ENCODE data around the gene FRMD4A. TPM values are rescaled to one million over a fixed set of nuclear protein-coding genes. Genes with fewer than 3 reads are reported as not detected.

The FRMD4A gene
- total and polyA plus RNA-seq, 2 of the 4 experiments (the other 2 are of a cell fraction), result 30.3 to 68.8 TPM

DNA sequence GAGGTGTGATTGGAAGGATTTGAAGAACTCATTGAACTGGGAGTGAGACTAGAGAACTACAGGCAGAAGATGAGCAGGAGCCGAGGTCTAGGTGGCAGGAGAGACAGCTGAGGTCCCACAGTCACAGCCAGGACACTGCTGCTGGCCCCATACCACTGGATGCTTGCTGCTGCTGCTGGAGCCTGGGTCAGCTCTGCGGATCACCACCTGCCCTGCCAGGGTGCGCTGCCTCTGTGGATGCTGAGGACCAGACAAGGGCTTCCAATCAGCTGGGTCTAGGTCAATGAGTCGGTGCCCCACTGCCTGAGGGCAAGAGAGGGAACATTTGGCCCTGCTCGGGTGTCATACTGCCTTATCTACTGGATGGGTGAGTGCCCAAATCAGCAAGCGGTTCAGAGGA lies 94.4 kb downstream of the FRMD4A start:
- Histone ChIP-seq H3K4me2 (ENCODE audit: low read depth, low read length) (no peak overlapping the region), H4K5ac (ENCODE audit: low read depth, low read length) (no peak overlapping the region), H3K4ac (ENCODE audit: low read depth, low read length) (no peak overlapping the region), H3K9me1 (ENCODE audit: insufficient read depth, low read length) (no peaks in the 10 kb centered on the region), H3K79me1 (ENCODE audit: low read depth in 1 of 2, low read length in 2 of 2) (no peaks in the 10 kb centered on the region), H3K18ac (ENCODE audit: low read depth, low read length) (no peak overlapping the region), H2BK20ac (ENCODE audit: low read depth, low read length) (no peak overlapping the region), H3K14ac (replicated peaks; ENCODE audit: low read depth, low read length) (no peak overlapping the region), H3K56ac (ENCODE audit: extremely low read depth, insufficient read depth, low read length) (no peak overlapping the region), H3K27ac (ENCODE audit: insufficient read depth, low read length) (no peak overlapping the region), H3K9ac (ENCODE audit: low read depth, low read length) (no peak overlapping the region), H3K4me1 (ENCODE audit: control insufficient read depth, insufficient read depth, low read length) (no peaks in the 10 kb centered on the region), H3K27me3 (ENCODE audit: control insufficient read depth, insufficient read depth, low read length) (peaks cover 42% of the 10 kb centered on the region), H2BK15ac (ENCODE audit: low read depth, low read length) (no peak overlapping the region), H2BK120ac (ENCODE audit: low read depth, low read length) (no peak overlapping the region), H3K4me3 (ENCODE audit: insufficient read depth, low read depth, low read length) (no peak overlapping the region), H3K23ac (ENCODE audit: low read depth, low read length) (no peak overlapping the region), H2BK5ac (ENCODE audit: low read depth, low read length, poor library complexity, severe bottlenecking) (no peak overlapping the region), H4K8ac (ENCODE audit: low read depth in 2 of 2, low read length in 2 of 2) (no peak overlapping the region), H3K9me3 (ENCODE audit: control insufficient read depth, insufficient read depth, low read length) (no peaks in the 10 kb centered on the region; the same call in 1 of the 2 replicates), H2AFZ (replicated peaks; ENCODE audit: low read length, poor library complexity) (no peak overlapping the region), H4K20me1 (ENCODE audit: insufficient read depth, low read length) (no peaks in the 10 kb centered on the region), H3K36me3 (ENCODE audit: control insufficient read depth, insufficient read depth, low read length) (no peaks in the 10 kb centered on the region), H4K91ac (ENCODE audit: insufficient read depth, low read depth, low read length) (no peak overlapping the region), H2AK5ac (ENCODE audit: low read depth, low read length) (no peak overlapping the region), H2AK9ac (replicated peaks; ENCODE audit: low read depth, low read length, poor library complexity) (no peak overlapping the region)
- DNase-seq (no peak), ATAC-seq (ENCODE audit: low read depth) (no peak)
- TF ChIP-seq CEBPB (IDR thresholded peaks at IDR 0.05; ENCODE audit: low read depth, low read length), result no peak
- no peak for TF ChIP-seq MAFK (IDR thresholded peaks at IDR 0.05; ENCODE audit: low read depth, low read length)
- no peak for TF ChIP-seq CHD1 (IDR thresholded peaks at IDR 0.05; ENCODE audit: low read depth, low read length)
- no peak for TF ChIP-seq BHLHE40 (IDR thresholded peaks at IDR 0.05; ENCODE audit: low read depth, low read length)
- no peak for TF ChIP-seq RCOR1 (IDR thresholded peaks at IDR 0.05; ENCODE audit: insufficient replicate concordance, low read length)
- TF ChIP-seq, protein P1, sequence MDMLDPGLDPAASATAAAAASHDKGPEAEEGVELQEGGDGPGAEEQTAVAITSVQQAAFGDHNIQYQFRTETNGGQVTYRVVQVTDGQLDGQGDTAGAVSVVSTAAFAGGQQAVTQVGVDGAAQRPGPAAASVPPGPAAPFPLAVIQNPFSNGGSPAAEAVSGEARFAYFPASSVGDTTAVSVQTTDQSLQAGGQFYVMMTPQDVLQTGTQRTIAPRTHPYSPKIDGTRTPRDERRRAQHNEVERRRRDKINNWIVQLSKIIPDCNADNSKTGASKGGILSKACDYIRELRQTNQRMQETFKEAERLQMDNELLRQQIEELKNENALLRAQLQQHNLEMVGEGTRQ (IDR thresholded peaks at IDR 0.05; ENCODE audit: low read depth, low read length), result no peak
- TF ChIP-seq FOS (IDR thresholded peaks at IDR 0.05; ENCODE audit: low read depth, low read length), result no peak
- no peak for TF ChIP-seq MAZ (IDR thresholded peaks at IDR 0.05; ENCODE audit: borderline replicate concordance, low read depth, low read length)
- TF ChIP-seq, protein P2, sequence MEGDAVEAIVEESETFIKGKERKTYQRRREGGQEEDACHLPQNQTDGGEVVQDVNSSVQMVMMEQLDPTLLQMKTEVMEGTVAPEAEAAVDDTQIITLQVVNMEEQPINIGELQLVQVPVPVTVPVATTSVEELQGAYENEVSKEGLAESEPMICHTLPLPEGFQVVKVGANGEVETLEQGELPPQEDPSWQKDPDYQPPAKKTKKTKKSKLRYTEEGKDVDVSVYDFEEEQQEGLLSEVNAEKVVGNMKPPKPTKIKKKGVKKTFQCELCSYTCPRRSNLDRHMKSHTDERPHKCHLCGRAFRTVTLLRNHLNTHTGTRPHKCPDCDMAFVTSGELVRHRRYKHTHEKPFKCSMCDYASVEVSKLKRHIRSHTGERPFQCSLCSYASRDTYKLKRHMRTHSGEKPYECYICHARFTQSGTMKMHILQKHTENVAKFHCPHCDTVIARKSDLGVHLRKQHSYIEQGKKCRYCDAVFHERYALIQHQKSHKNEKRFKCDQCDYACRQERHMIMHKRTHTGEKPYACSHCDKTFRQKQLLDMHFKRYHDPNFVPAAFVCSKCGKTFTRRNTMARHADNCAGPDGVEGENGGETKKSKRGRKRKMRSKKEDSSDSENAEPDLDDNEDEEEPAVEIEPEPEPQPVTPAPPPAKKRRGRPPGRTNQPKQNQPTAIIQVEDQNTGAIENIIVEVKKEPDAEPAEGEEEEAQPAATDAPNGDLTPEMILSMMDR (conservative IDR thresholded peaks at IDR 0.05; ENCODE audit: low read depth, low read length), result no peak
- TF ChIP-seq NFE2L2 (IDR thresholded peaks at IDR 0.05; ENCODE audit: low read depth, low read length), result no peak
- no peak for TF ChIP-seq MXI1 (IDR thresholded peaks at IDR 0.05; ENCODE audit: borderline replicate concordance, low read depth, low read length)
- CTCF ChIA-PET, result no interaction called here
- dilution Hi-C loops (cut with HindIII; ENCODE audit: low sequenced_read_pairs, unreplicated experiment) (no loop called here), in situ Hi-C loops (cut with MboI; ENCODE audit: low sequenced_read_pairs) (no loop called here), intact Hi-C loops (cut with micrococcal nuclease) (no loop called here)
- WGBS, 2 experiments (ENCODE audit: extremely low coverage in 2 of 2, insufficient read length in 1 of 2), result 45% methylated on average over 2 of the region's 6 CpGs; no CpG with 5 or more reads in 1 of the 2 experiments
- no TSS peak for BruUV-seq (replicated peaks)
- POLR2A ChIA-PET (ENCODE audit: unreplicated experiment), result no interaction called here

Data from IMR-90 (cell line).